ENCODE measurements around the gene CDX2.

Gene CDX2

DNA sequence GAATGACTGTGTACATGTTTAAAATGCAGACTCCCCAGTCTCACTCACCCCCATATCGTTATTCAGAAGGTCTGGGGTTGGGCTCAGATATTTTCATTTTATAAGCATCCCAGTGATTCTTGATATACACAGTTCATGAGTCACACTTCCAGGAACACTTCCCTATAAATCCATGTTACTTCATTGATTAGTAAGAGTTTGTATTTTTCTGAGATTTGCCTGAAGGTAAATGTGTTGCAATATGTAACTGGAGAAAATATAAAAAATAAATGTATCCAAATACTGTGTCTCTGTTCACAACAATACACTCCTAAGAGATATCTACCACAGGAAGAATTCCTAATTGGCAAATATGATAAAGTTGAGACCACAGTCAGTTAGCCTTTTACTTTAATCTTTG lies 56.0 kb downstream of the CDX2 start:
- no peak for DNase-seq

DNA sequence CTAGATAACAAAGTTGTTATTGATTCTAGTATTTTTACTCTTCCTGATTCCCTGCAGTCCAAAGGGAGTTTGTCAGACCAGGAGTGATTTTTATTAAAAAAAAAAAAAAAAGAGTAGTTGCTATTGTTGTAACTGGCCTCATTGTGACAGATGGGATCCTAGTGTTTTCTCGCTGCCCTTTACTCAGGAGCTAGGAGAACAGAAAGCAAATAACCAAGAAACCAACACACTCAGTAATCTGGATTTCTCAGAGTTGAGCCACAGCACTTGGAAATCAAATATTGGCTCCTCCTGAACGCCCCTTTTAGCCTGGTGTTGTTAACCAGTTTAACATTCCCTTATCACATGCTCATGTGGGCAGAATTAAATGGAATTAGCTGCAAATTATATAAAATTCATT lies 57.6 kb downstream of the CDX2 start:
- DNase-seq, result no peak
